Breast epithelium (tissue), 3 donors: ENCODE measurements around the gene PRKACA.

Experiments
- CTCF ChIP-seq, 3 donors: fragments of 450-650 bp; IDR thresholded peaks; one replicate each; pipeline ENCODE4 v1.5.1; 2016 to 2017; ENCODE audit warnings: antibody characterized with exemption in 3 of 3, mild to moderate bottlenecking in 3 of 3, moderate library complexity in 3 of 3
- POLR2A ChIP-seq: fragments of 450-650 bp; IDR thresholded peaks from one replicate; pipeline ENCODE4 v1.6.1; 2016; ENCODE audit warnings: antibody characterized with exemption, mild to moderate bottlenecking, moderate library complexity
- POLR2AphosphoS5 ChIP-seq, 3 donors: sonication (generic); formaldehyde crosslinking; IDR thresholded peaks; one replicate each; pipeline ENCODE4 v1.6.1; 2017; ENCODE audit warnings: antibody characterized with exemption in 3 of 3

- TF ChIP-seq CTCF (IDR thresholded peaks at IDR 0.05) (no peak), POLR2A (no peak), POLR2AphosphoS5 (IDR thresholded peaks at IDR 0.05) (no peak)
These were observed 11.9 kb downstream of the PRKACA start for GRCh38 chr19:14105680-14106079.
